ENCODE results near the gene CLDN18. TPM values are rescaled to one million over a fixed set of nuclear protein-coding genes. Genes with fewer than 3 reads are reported as not detected.

The CLDN18 gene
- polyA plus RNA-seq, 3 donors: 0.71 to 0.79 (median 0.78) TPM

Other genes starting within 250 kb of the CLDN18 start
- gene SOX14, start 245.8 kb upstream of the CLDN18 start, polyA plus RNA-seq (ENCODE audit: insufficient read length in 3 of 3): not detected
- 10 to 100 TPM; 12.7 to 14.9 (median 13.3) TPM for gene DZIP1L, start 105.4 kb downstream of the CLDN18 start, polyA plus RNA-seq (ENCODE audit: insufficient read length in 3 of 3)
- 1 to 10 TPM in 1 of 3 donors, under 1 TPM in 2; 0.83 to 1.4 (median 0.96) TPM for gene A4GNT, start 122.2 kb downstream of the CLDN18 start, polyA plus RNA-seq (ENCODE audit: insufficient read length in 3 of 3)
- 10 to 100 TPM; 19.9 to 21.8 (median 20.1) TPM for gene DBR1, start 164.8 kb downstream of the CLDN18 start, polyA plus RNA-seq (ENCODE audit: insufficient read length in 3 of 3)
- 10 to 100 TPM; 55.9 to 58.6 (median 57.9) TPM for gene ARMC8, start 177.1 kb downstream of the CLDN18 start, polyA plus RNA-seq (ENCODE audit: insufficient read length in 3 of 3)

Data from right renal cortex interstitium (tissue), 3 donors.